Measurements from ENCODE around the gene GRM5. TPM values are rescaled to one million over a fixed set of nuclear protein-coding genes. Genes with fewer than 3 reads are reported as not detected.

The GRM5 gene
- total and polyA plus RNA-seq, 2 experiments from 2014 or later: 0.27 TPM; not detected in 1

- Histone ChIP-seq H3K79me2 (no peaks in the 10 kb centered on the region), H3K4me2 (peak overlapping the region; percentile 10), H3K9me3 (ENCODE audit: low read depth) (no peaks in the 10 kb centered on the region), H3K27ac (no peak overlapping the region), H3K4me1 (ENCODE audit: insufficient read depth) (no peaks in the 10 kb centered on the region), H3K36me3 (replicated peaks; ENCODE audit: insufficient read depth, low read depth) (no peaks in the 10 kb centered on the region), H3K9me2 (replicated peaks; ENCODE audit: insufficient read depth) (no peaks in the 10 kb centered on the region), H4K20me1 (ENCODE audit: insufficient read depth, poor library complexity, severe bottlenecking) (no peaks in the 10 kb centered on the region), H2AFZ (no peak overlapping the region), H3K4me3 (no peak overlapping the region), H3K27me3 (no peaks in the 10 kb centered on the region)
- TF ChIP-seq EZH2 (IDR thresholded peaks at IDR 0.05; ENCODE audit: borderline replicate concordance) (no peak), CTCF (IDR thresholded peaks at IDR 0.05; ENCODE audit: poor library complexity) (no peak), EZH2phosphoT487 (IDR thresholded peaks at IDR 0.05; ENCODE audit: low read depth, severe bottlenecking, unreplicated experiment) (no peak)
- peak; percentile 6 for DNase-seq (ENCODE audit: low spot score)
- 50% methylated on average over 1 of the region's 1 CpG for WGBS (ENCODE audit: low lambda C conversion rate, missing lambda C conversion rate)
Measured at GRCh38 chr11:88666364-88666763, 399.4 kb downstream of the GRM5 start.

- H3K4me2 ChIP-seq: no peak overlapping the region
- H3K9me2 ChIP-seq (replicated peaks; ENCODE audit: insufficient read depth): no peaks in the 10 kb centered on the region
- no peak overlapping the region for H3K27ac ChIP-seq
- H3K4me3 ChIP-seq: no peak overlapping the region
- H3K36me3 ChIP-seq (replicated peaks; ENCODE audit: insufficient read depth, low read depth): no peaks in the 10 kb centered on the region
- H3K79me2 ChIP-seq: no peaks in the 10 kb centered on the region
- TF ChIP-seq EZH2phosphoT487 (IDR thresholded peaks at IDR 0.05; ENCODE audit: low read depth, severe bottlenecking, unreplicated experiment) (no peak), EZH2 (IDR thresholded peaks at IDR 0.05; ENCODE audit: borderline replicate concordance) (no peak), CTCF (IDR thresholded peaks at IDR 0.05; ENCODE audit: poor library complexity) (no peak)
- no peak for DNase-seq (ENCODE audit: low spot score)
- no peaks in the 10 kb centered on the region for H3K27me3 ChIP-seq
- WGBS (ENCODE audit: low lambda C conversion rate, missing lambda C conversion rate): 44% methylated on average over 1 of the region's 1 CpG
- no peaks in the 10 kb centered on the region for H3K4me1 ChIP-seq (ENCODE audit: insufficient read depth)
- H2AFZ ChIP-seq: no peak overlapping the region
- H4K20me1 ChIP-seq (ENCODE audit: insufficient read depth, poor library complexity, severe bottlenecking): no peaks in the 10 kb centered on the region
- H3K9me3 ChIP-seq (ENCODE audit: low read depth): no peaks in the 10 kb centered on the region
Measured at GRCh38 chr11:88657076-88657738, 408.6 kb downstream of the GRM5 start.

GRCh38 chr11:88656283-88656682 is 409.5 kb downstream of the GRM5 start:
- Histone ChIP-seq H3K4me2 (no peak overlapping the region), H3K9me2 (replicated peaks; ENCODE audit: insufficient read depth) (no peaks in the 10 kb centered on the region), H3K27me3 (no peaks in the 10 kb centered on the region), H3K79me2 (no peaks in the 10 kb centered on the region), H3K4me3 (no peak overlapping the region), H3K4me1 (ENCODE audit: insufficient read depth) (no peaks in the 10 kb centered on the region), H2AFZ (no peak overlapping the region), H3K9me3 (ENCODE audit: low read depth) (no peaks in the 10 kb centered on the region), H3K36me3 (replicated peaks; ENCODE audit: insufficient read depth, low read depth) (no peaks in the 10 kb centered on the region), H3K27ac (no peak overlapping the region), H4K20me1 (ENCODE audit: insufficient read depth, poor library complexity, severe bottlenecking) (no peaks in the 10 kb centered on the region)
- WGBS (ENCODE audit: low lambda C conversion rate, missing lambda C conversion rate): 75% methylated on average over 3 of the region's 3 CpGs
- DNase-seq (ENCODE audit: low spot score): no peak
- TF ChIP-seq EZH2 (IDR thresholded peaks at IDR 0.05; ENCODE audit: borderline replicate concordance) (no peak), CTCF (IDR thresholded peaks at IDR 0.05; ENCODE audit: poor library complexity) (no peak), EZH2phosphoT487 (IDR thresholded peaks at IDR 0.05; ENCODE audit: low read depth, severe bottlenecking, unreplicated experiment) (no peak)

Measured in hepatocyte (in vitro differentiated cells).